Mucosa of stomach (tissue), 1 donor: ENCODE results near the gene PPP2R2C.
A peak's percentile ranks its signal among the peaks of the same experiment; 100 is the strongest.

Experiments
- H3K27me3 ChIP-seq: one replicate; pipeline ENCODE4 v1.7.0; 2013; ENCODE audit warnings: mild to moderate bottlenecking, low read length; ENCODE audit not compliant: control insufficient read depth, insufficient read depth
- H3K36me3 ChIP-seq: one replicate; pipeline ENCODE4 v1.7.0; 2013; ENCODE audit warnings: low read length; ENCODE audit not compliant: control insufficient read depth, insufficient read depth
- H3K4me1 ChIP-seq: one replicate; pipeline ENCODE4 v1.7.0; 2013; ENCODE audit warnings: mild to moderate bottlenecking, low read length; ENCODE audit not compliant: control insufficient read depth, insufficient read depth
- H3K4me3 ChIP-seq: one replicate; pipeline ENCODE4 v1.7.0; 2013; ENCODE audit warnings: low read length
- H3K9ac ChIP-seq: one replicate; pipeline ENCODE4 v1.7.0; 2013; ENCODE audit warnings: mild to moderate bottlenecking, low read length, moderate library complexity
- H3K9me3 ChIP-seq: one replicate; pipeline ENCODE4 v1.7.0; 2013; ENCODE audit warnings: mild to moderate bottlenecking, low read length, moderate library complexity; ENCODE audit not compliant: control insufficient read depth
- donor health status: Pancreatic carcinoma.

PPP2R2C gene

GRCh38 chr4:6287017-6287788 is 185.2 kb downstream of the PPP2R2C start:
- Histone ChIP-seq H3K4me1 (no peaks in the 10 kb centered on the region), H3K9ac (no peak overlapping the region), H3K9me3 (no peaks in the 10 kb centered on the region), H3K36me3 (peaks cover 4% of the 10 kb centered on the region), H3K27me3 (no peaks in the 10 kb centered on the region), H3K4me3 (no peak overlapping the region)

- Histone ChIP-seq H3K9me3 (no peaks in the 10 kb centered on the region), H3K4me3 (no peak overlapping the region), H3K27me3 (no peaks in the 10 kb centered on the region), H3K36me3 (no peaks in the 10 kb centered on the region), H3K4me1 (peaks cover 20% of the 10 kb centered on the region), H3K9ac (no peak overlapping the region)
These were observed 189.1 kb downstream of the PPP2R2C start for GRCh38 chr4:6283282-6283681.

DNA sequence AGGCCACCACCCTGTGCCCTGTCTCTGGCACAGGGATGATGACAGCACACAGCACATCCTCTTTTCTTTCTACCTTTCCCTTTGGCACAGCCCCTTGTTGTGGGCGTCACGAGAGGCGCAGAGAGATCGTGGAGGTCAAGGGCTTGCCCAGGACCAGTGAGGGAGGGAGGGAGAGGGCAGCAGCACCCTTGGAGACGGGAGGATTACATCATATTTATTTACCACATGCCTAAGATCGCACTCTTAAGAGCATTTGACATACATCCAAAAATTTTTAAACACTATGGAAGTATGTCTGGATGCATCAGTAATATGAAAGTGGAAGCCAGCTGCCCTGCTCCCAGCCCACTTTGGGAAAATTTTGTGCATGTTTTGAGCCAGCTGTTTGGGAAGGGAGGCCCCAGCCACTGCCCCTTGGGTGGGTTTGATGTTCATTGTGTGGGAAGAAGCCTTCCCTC is 190.1 kb downstream of the PPP2R2C start:
- H3K4me1 ChIP-seq, result peaks cover 29% of the 10 kb centered on the region
- H3K36me3 ChIP-seq, result no peaks in the 10 kb centered on the region
- H3K9ac ChIP-seq, result no peak overlapping the region
- no peak overlapping the region for H3K4me3 ChIP-seq
- H3K9me3 ChIP-seq, result no peaks in the 10 kb centered on the region
- H3K27me3 ChIP-seq, result no peaks in the 10 kb centered on the region

GRCh38 chr4:6281436-6282313 is 190.7 kb downstream of the PPP2R2C start:
- Histone ChIP-seq H3K4me3 (no peak overlapping the region), H3K4me1 (peaks cover 36% of the 10 kb centered on the region), H3K9me3 (no peaks in the 10 kb centered on the region), H3K36me3 (no peaks in the 10 kb centered on the region), H3K9ac (no peak overlapping the region), H3K27me3 (no peaks in the 10 kb centered on the region)

DNA sequence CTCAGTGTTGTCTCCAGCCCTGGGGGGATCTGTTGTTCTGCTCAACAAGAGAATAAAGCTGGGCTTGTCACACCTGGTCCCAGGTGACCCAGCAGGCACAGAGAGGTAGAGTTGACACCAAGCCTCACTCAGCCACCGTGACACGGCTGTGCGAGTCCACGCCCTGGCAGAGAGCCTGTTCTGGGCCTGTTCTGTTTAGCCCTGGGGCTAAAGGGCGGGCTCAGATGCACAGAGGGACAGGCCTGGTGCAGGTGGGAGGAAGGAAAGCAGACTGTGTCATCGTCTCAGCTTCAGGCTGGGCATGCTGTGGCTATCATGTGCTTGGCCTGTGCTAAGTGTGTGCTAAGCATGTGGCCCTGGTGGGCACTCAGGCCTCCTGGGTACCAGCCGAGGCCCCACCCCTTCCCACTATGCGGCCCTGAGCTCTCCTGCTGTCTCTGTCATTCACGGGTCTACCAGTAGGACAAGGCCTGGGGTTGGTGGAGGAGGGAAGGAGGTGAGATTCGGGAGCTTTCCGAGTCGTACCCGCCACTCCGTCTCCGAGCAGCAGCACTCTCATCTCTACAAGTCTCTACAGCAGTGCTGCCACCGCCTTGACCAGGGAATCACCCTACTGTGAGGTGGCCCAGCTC is 191.9 kb downstream of the PPP2R2C start:
- no peak overlapping the region for H3K9ac ChIP-seq
- no peak overlapping the region for H3K4me3 ChIP-seq
- no peaks in the 10 kb centered on the region for H3K36me3 ChIP-seq
- no peaks in the 10 kb centered on the region for H3K9me3 ChIP-seq
- H3K4me1 ChIP-seq, result peaks cover 47% of the 10 kb centered on the region
- H3K27me3 ChIP-seq, result no peaks in the 10 kb centered on the region

DNA sequence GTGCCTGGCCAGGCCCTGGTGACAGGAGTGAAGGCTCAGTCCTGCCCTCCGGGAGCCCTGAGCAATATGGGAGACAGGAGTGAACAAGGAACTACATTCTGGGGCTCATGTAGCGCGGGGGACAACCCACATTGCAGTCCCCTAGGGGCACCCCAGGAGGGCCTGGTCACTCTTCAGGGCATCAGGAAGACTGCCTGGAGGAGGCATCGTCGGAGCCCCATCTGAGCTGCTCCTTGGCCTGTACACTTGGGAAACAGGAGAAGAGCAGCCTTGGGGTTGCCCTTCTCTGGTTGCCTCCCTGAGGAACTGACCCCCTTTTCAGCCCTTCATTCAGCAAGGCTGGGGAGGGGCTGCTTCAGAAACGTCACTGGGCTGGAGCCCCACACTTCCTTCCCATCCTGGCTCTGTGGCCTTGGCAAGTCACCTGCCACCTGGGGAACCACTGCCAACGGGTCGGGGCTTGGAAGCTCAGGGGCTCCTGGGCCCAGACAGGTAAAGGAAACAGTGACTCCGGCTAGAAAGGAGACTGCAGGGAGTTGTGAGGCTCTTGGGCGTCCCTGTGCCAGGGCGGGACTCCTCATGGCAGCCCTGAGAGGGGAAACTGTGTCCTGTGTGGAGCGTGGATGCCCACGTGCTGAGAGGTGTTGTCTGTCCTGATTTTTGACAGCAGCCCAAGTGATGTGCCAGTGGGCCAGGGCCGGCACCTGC is 192.7 kb downstream of the PPP2R2C start:
- Histone ChIP-seq H3K36me3 (no peaks in the 10 kb centered on the region), H3K9ac (no peak overlapping the region)

DNA sequence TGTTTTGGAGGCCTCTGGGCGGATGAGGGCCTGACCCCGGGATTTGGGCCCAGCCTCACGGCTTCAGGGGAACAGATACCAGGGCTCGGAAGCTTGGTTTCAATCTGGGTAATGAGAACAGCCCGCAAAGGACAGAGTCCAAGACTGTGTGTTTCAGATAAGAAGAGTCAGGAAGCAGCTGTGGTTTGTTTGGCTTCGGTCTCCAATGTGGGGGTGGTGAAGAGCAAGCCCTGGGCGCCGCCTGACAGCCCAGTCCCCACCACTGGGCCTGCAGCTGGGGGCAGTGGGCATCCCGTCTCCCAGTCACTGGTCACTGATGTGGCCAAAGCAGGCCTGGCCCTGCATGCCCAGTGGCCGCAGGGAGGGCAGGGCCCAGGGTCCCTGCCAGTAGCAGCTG is 193.6 kb downstream of the PPP2R2C start:
- H3K9me3 ChIP-seq, result no peaks in the 10 kb centered on the region
- H3K4me3 ChIP-seq, result no peak overlapping the region
- no peaks in the 10 kb centered on the region for H3K27me3 ChIP-seq
- H3K36me3 ChIP-seq, result no peaks in the 10 kb centered on the region
- peaks cover 47% of the 10 kb centered on the region for H3K4me1 ChIP-seq
- peak overlapping the region; percentile 24 for H3K9ac ChIP-seq

More for the DNA sequence above, 192.7 kb downstream of the PPP2R2C start:
- peaks cover 47% of the 10 kb centered on the region for H3K4me1 ChIP-seq
- no peak overlapping the region for H3K4me3 ChIP-seq
- H3K27me3 ChIP-seq, result no peaks in the 10 kb centered on the region
- H3K9me3 ChIP-seq, result no peaks in the 10 kb centered on the region

- no peaks in the 10 kb centered on the region for H3K27me3 ChIP-seq
- no peaks in the 10 kb centered on the region for H3K36me3 ChIP-seq
- H3K4me3 ChIP-seq, result no peak overlapping the region
- H3K4me1 ChIP-seq, result peaks cover 47% of the 10 kb centered on the region
- no peaks in the 10 kb centered on the region for H3K9me3 ChIP-seq
- peak overlapping the region; percentile 24 for H3K9ac ChIP-seq
These were observed 194.2 kb downstream of the PPP2R2C start for GRCh38 chr4:6277935-6278800.

DNA sequence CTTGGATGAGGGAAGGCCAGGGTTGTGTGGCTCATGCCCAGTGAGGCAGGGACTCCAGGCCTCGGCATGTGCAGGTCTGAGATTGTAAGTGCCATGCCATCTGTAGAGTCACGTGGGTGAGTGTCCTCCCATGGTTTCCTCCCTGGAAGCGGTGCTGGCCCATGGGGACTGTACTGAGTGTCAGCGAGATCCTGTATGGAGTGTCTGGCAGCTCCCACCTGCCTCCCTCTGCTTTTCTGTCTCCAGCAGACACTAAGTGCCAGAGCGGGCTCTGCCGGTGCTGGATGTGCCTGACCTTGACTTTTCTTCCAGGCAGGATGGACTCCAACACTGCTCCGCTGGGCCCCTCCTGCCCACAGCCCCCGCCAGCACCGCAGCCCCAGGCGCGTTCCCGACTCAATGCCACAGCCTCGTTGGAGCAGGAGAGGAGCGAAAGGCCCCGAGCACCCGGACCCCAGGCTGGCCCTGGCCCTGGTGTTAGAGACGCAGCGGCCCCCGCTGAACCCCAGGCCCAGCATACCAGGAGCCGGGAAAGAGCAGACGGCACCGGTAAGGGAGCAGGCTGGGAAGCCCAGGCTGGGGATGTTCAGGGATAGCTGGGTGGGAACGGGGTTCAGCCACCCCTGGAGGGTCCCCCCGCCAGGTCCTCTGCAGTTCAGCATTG is 195.1 kb downstream of the PPP2R2C start:
- Histone ChIP-seq H3K4me3 (no peak overlapping the region), H3K4me1 (peaks cover 51% of the 10 kb centered on the region), H3K27me3 (no peaks in the 10 kb centered on the region)

DNA sequence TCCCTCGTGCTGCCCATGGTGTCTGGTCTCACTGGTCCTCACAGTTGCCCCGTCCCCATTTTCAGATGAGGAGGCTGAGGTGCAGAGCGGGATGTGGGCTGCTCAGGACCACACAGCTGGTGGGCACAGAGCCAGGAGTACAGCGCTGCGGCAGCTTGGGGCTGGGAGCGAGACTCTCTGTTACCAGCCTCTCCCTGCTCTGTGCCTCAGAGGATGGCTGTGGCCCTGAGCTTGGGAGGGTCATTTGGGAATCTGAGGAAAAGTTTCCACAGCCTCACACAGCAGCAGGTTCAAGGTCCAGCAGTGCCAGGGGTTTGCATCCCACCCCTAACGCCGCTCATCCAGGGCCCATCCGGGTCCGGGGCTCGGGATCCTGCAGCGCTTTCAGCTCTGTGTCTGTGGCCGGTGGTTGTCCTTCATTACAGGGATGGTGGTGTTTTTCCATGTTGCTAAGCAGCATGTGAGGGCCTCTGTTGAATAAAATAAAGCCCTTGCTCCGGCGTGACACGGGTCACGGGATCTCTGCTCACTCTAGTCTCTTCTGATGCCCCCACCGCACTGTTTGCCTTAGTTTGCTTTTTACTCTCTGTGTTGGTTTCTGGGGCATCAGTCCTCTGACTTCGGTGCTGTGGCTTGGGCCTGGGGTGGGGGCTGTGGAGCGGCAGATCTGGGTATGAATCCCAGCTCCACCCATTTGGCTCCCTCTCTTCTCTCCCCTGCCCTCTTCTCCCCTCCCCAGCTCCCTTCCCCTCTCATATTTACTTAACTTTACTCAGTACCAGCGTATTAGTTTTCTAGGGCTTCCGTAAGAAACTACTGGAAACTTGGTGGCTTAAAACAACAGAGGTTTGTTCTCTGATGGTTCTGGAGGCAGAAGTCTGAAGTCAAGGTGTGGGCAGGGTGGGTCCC is 196.3 kb downstream of the PPP2R2C start:
- H3K36me3 ChIP-seq, result no peaks in the 10 kb centered on the region
- H3K4me1 ChIP-seq, result peaks cover 59% of the 10 kb centered on the region
- H3K9ac ChIP-seq, result peak overlapping the region; percentile 39
- H3K27me3 ChIP-seq, result no peaks in the 10 kb centered on the region
- H3K4me3 ChIP-seq, result no peak overlapping the region
- H3K9me3 ChIP-seq, result no peaks in the 10 kb centered on the region

More for the DNA sequence above, 195.1 kb downstream of the PPP2R2C start:
- no peaks in the 10 kb centered on the region for H3K36me3 ChIP-seq
- H3K9me3 ChIP-seq, result no peaks in the 10 kb centered on the region
- peak overlapping the region; percentile 39 for H3K9ac ChIP-seq
